ENCODE measurements around the gene TTLL10.

TTLL10 gene

GRCh38 chr1:1173793-1174415 lies at the start of gene TTLL10:
TSS of gene TTLL10 (plus strand) at chr1:1173880. CDS start at chr1:1179216, 5,336 bp downstream.
- DNase-seq (ENCODE audit: low read depth in 3 of 3): peak in 1 of 3 experiments; percentile 23

- DNase-seq (ENCODE audit: low read depth in 3 of 3): no peak
These were observed 49.2 kb upstream of the TTLL10 start for GRCh38 chr1:1124508-1124785.

GRCh38 chr1:1124786-1125642 lies 48.7 kb upstream of the TTLL10 start:
- no peak for DNase-seq (ENCODE audit: low read depth in 3 of 3)

GRCh38 chr1:1125945-1126344 lies 47.7 kb upstream of the TTLL10 start:
- DNase-seq (ENCODE audit: low read depth in 3 of 3): no peak

GRCh38 chr1:1127551-1128451 lies 45.9 kb upstream of the TTLL10 start:
- DNase-seq (ENCODE audit: low read depth in 3 of 3): no peak

GRCh38 chr1:1128454-1129139 lies 45.1 kb upstream of the TTLL10 start:
- no peak for DNase-seq (ENCODE audit: low read depth in 3 of 3)

GRCh38 chr1:1129381-1129821 lies 44.3 kb upstream of the TTLL10 start:
- DNase-seq (ENCODE audit: low read depth in 3 of 3): no peak

- DNase-seq (ENCODE audit: low read depth in 3 of 3): no peak
These were observed 43.2 kb upstream of the TTLL10 start for GRCh38 chr1:1130206-1131120.

GRCh38 chr1:1132042-1132950 lies 41.4 kb upstream of the TTLL10 start:
- DNase-seq (ENCODE audit: low read depth in 3 of 3): no peak

GRCh38 chr1:1132956-1133750 lies 40.5 kb upstream of the TTLL10 start:
- DNase-seq (ENCODE audit: low read depth in 3 of 3): no peak

GRCh38 chr1:1134300-1134970 lies 39.2 kb upstream of the TTLL10 start:
- DNase-seq (ENCODE audit: low read depth in 3 of 3): no peak

GRCh38 chr1:1135339-1136136 lies 38.1 kb upstream of the TTLL10 start:
- no peak for DNase-seq (ENCODE audit: low read depth in 3 of 3)

GRCh38 chr1:1136547-1137230 lies 37.0 kb upstream of the TTLL10 start:
- no peak for DNase-seq (ENCODE audit: low read depth in 3 of 3)

- peak in 2 of 3 experiments; percentile 59 to 60 for DNase-seq (ENCODE audit: low read depth in 3 of 3)
These were observed 36.2 kb upstream of the TTLL10 start for GRCh38 chr1:1137256-1138045.

GRCh38 chr1:1140673-1141072 lies 33.0 kb upstream of the TTLL10 start:
- DNase-seq (ENCODE audit: low read depth in 3 of 3): no peak

Data from stimulated activated CD4-positive, alpha-beta T cell treated with anti-CD3 and anti-CD28 coated beads, TNF-alpha, amount 100 ng/mL, for 4 hours (primary cell).